ENCODE results near the gene STH. TPM values are rescaled to one million over a fixed set of nuclear protein-coding genes. Genes with fewer than 3 reads are reported as not detected.

STH gene
- polyA plus RNA-seq, 3 donors from 2014 or later = not detected

DNA sequence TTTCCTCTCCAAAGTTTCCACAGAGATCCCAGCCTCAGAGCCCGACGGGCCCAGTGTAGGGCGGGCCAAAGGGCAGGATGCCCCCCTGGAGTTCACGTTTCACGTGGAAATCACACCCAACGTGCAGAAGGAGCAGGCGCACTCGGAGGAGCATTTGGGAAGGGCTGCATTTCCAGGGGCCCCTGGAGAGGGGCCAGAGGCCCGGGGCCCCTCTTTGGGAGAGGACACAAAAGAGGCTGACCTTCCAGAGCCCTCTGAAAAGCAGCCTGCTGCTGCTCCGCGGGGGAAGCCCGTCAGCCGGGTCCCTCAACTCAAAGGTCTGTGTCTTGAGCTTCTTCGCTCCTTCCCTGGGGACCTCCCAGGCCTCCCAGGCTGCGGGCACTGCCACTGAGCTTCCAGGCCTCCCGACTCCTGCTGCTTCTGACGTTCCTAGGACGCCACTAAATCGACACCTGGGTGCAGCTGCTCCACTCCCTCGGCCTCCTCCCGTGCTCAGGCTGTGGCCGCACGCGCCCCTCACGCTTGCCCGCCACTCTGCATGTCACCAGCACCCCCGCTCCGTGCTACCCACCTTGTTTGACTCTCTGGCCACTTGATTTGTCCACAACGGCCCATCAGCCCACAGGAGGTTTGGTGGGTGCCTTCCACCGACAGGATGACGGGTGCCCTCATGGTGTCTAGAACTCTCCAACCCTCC is 15.3 kb upstream of the STH start:
- Mint-ChIP-seq H3K9me3 (no peaks in the 10 kb centered on the region), H3K4me3 (no peak overlapping the region), H3K4me1 (no peaks in the 10 kb centered on the region), H3K27me3 (ENCODE audit: low read depth in 3 of 3) (peaks cover 0 to 2% (median 0%) of the 10 kb centered on the region in 3 donors), H3K27ac (no peak overlapping the region), H3K36me3 (no peaks in the 10 kb centered on the region)
- no peak for DNase-seq

- Mint-ChIP-seq H3K27me3 (ENCODE audit: low read depth in 3 of 3) (peaks cover 0 to 2% (median 0%) of the 10 kb centered on the region in 3 donors), H3K27ac (no peak overlapping the region)
- DNase-seq = no peak
These were observed 14.7 kb upstream of the STH start for GRCh38 chr17:45984368-45984767.

GRCh38 chr17:45985447-45985846 is 13.6 kb upstream of the STH start:
- no peak overlapping the region for H3K4me3 Mint-ChIP-seq
- H3K4me1 Mint-ChIP-seq = no peaks in the 10 kb centered on the region
- H3K27me3 Mint-ChIP-seq (ENCODE audit: low read depth in 3 of 3) = peaks cover 0 to 2% (median 2%) of the 10 kb centered on the region in 3 donors
- DNase-seq = no peak
- no peaks in the 10 kb centered on the region for H3K9me3 Mint-ChIP-seq
- no peak overlapping the region for H3K27ac Mint-ChIP-seq
- no peaks in the 10 kb centered on the region for H3K36me3 Mint-ChIP-seq

More at GRCh38 chr17:45984368-45984767, 14.7 kb upstream of the STH start:
- no peaks in the 10 kb centered on the region for H3K4me1 Mint-ChIP-seq
- no peaks in the 10 kb centered on the region for H3K9me3 Mint-ChIP-seq
- no peaks in the 10 kb centered on the region for H3K36me3 Mint-ChIP-seq
- H3K4me3 Mint-ChIP-seq = no peak overlapping the region

DNA sequence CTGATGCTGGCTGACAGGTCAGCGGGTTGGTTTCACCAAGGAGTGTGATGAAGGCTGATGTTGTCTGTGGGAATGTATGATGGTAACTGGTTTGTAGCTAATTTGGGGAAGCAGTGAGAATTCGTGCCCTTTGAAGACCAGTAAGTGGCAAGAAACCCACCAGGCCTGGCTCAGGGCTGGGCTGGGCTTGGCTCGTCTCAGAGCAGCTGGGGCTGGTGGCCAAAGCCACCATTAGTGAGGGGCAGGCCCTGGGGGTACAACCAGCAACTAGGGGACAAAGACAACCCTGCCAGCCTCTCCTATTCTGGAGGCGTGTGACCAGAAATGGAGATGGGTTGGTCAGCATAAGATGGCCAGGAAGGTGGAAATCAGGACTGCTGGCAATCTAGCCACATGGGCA is 13.0 kb upstream of the STH start:
- H3K36me3 Mint-ChIP-seq = no peaks in the 10 kb centered on the region
- no peak overlapping the region for H3K4me3 Mint-ChIP-seq
- DNase-seq = no peak
- no peaks in the 10 kb centered on the region for H3K9me3 Mint-ChIP-seq
- peaks cover 0 to 4% (median under 1%) of the 10 kb centered on the region in 3 donors for H3K27me3 Mint-ChIP-seq (ENCODE audit: low read depth in 3 of 3)
- H3K4me1 Mint-ChIP-seq = no peaks in the 10 kb centered on the region
- no peak overlapping the region for H3K27ac Mint-ChIP-seq

DNA sequence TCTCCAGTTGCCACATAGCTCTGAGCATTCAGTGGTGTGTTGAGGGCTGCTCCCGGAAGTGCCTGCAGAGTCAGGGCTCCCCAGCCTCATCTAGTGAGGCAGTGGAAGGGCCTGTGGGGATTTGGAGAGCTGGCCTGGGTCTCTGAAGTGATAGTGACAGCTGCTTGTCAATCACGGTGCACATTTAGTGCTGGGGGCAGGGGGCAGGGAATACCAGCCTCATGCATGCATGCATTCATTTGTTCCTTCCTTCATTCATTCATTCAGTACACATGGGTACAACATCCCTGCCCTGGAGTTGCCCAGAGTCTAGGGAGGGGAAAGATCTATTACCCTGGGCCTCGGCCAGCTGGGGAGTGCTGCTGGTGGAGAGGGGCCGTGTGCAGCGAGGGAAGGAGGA is 11.3 kb upstream of the STH start:
- no peaks in the 10 kb centered on the region for H3K4me1 Mint-ChIP-seq
- no peaks in the 10 kb centered on the region for H3K36me3 Mint-ChIP-seq
- H3K9me3 Mint-ChIP-seq = no peaks in the 10 kb centered on the region
- peaks cover 0 to 6% (median 0%) of the 10 kb centered on the region in 3 donors for H3K27me3 Mint-ChIP-seq (ENCODE audit: low read depth in 3 of 3)
- no peak overlapping the region for H3K4me3 Mint-ChIP-seq
- DNase-seq = no peak
- H3K27ac Mint-ChIP-seq = no peak overlapping the region

DNA sequence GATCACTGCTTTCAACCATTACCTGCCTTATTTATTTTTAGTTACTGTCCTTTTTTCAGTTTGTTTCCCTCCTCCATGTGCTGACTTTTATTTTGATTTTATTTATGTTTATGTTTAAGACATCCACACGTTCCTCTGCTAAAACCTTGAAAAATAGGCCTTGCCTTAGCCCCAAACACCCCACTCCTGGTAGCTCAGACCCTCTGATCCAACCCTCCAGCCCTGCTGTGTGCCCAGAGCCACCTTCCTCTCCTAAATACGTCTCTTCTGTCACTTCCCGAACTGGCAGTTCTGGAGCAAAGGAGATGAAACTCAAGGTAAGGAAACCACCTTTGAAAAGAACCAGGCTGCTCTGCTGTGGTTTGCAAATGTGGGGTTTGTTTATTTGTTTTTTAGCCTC is 9.3 kb upstream of the STH start:
- Mint-ChIP-seq H3K4me3 (no peak overlapping the region), H3K27ac (no peak overlapping the region), H3K9me3 (no peaks in the 10 kb centered on the region), H3K36me3 (no peaks in the 10 kb centered on the region), H3K4me1 (no peaks in the 10 kb centered on the region), H3K27me3 (ENCODE audit: low read depth in 3 of 3) (peaks cover 0 to 6% (median 0%) of the 10 kb centered on the region in 3 donors)
- no peak for DNase-seq

DNA sequence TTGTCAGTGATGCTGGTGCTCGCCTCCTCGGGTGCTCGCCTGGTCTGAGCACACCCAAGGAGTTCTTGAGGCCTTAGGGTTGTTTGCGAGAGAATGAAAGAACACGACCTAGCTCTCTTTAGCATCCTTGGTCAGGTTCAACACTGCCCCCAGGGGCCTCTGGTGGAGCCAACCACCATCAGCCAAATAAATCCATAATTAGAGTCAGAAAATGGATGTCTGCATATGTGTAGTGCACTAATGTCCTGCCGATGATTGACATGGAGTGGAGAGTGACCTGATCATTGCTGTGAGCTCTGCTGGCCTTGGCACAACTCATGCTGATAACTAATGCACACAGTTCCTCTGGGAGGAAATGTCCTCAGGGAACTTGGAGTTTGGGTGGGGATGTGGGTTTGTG is 8.2 kb upstream of the STH start:
- peaks cover 0 to 6% (median 0%) of the 10 kb centered on the region in 3 donors for H3K27me3 Mint-ChIP-seq (ENCODE audit: low read depth in 3 of 3)
- no peak for DNase-seq
- H3K9me3 Mint-ChIP-seq = no peaks in the 10 kb centered on the region
- no peaks in the 10 kb centered on the region for H3K36me3 Mint-ChIP-seq
- no peak overlapping the region for H3K4me3 Mint-ChIP-seq
- no peak overlapping the region for H3K27ac Mint-ChIP-seq
- no peaks in the 10 kb centered on the region for H3K4me1 Mint-ChIP-seq

DNA sequence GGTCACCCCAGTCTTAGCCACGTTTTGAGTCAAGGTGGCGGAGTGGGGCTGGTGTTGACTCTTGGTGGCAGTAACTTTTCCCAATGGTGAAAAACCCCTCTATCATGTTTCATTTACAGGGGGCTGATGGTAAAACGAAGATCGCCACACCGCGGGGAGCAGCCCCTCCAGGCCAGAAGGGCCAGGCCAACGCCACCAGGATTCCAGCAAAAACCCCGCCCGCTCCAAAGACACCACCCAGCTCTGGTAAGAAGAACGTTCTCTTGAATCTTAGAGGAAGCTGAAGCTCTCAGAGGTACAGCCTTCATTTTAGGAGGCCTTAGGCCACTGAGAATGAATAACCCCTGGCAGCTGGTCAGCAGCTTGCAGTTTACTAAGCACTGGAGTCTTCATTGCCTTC is 7.7 kb upstream of the STH start:
- no peak for DNase-seq
- H3K9me3 Mint-ChIP-seq = no peaks in the 10 kb centered on the region
- no peaks in the 10 kb centered on the region for H3K4me1 Mint-ChIP-seq
- no peak overlapping the region for H3K27ac Mint-ChIP-seq
- H3K4me3 Mint-ChIP-seq = no peak overlapping the region
- H3K36me3 Mint-ChIP-seq = no peaks in the 10 kb centered on the region
- H3K27me3 Mint-ChIP-seq (ENCODE audit: low read depth in 3 of 3) = peaks cover 0 to 6% (median 0%) of the 10 kb centered on the region in 3 donors

- no peak overlapping the region for H3K4me3 Mint-ChIP-seq
- no peaks in the 10 kb centered on the region for H3K36me3 Mint-ChIP-seq
- no peak for DNase-seq
- no peak overlapping the region for H3K27ac Mint-ChIP-seq
- H3K4me1 Mint-ChIP-seq = no peaks in the 10 kb centered on the region
- no peaks in the 10 kb centered on the region for H3K9me3 Mint-ChIP-seq
- peaks cover 0 to 6% (median 0%) of the 10 kb centered on the region in 3 donors for H3K27me3 Mint-ChIP-seq (ENCODE audit: low read depth in 3 of 3)
These were observed 6.9 kb upstream of the STH start for GRCh38 chr17:45992175-45992574.

DNA sequence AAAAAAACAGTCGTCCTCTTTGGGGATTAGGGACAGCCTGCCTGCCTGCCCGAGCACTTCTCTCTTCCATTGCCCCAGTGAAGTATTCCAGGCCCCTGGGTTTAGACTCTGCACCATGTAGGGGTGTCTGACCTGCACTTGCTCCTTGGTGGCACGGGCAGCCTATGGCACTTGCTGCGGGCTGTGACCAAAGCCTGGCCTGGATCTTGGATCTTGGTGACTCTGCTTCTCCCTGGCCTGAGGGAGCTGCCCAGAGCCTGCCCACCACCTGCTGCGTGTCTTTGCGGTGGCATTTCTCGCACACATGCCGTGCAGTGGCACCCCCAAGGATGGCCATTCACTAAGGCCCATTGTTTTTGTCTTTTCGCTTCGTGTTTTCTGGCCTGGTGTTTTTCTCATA is 6.1 kb upstream of the STH start:
- no peaks in the 10 kb centered on the region for H3K4me1 Mint-ChIP-seq
- H3K4me3 Mint-ChIP-seq = no peak overlapping the region
- peaks cover 0 to 6% (median 0%) of the 10 kb centered on the region in 3 donors for H3K27me3 Mint-ChIP-seq (ENCODE audit: low read depth in 3 of 3)
- no peak overlapping the region for H3K27ac Mint-ChIP-seq
- no peaks in the 10 kb centered on the region for H3K9me3 Mint-ChIP-seq
- H3K36me3 Mint-ChIP-seq = no peaks in the 10 kb centered on the region
- no peak for DNase-seq

DNA sequence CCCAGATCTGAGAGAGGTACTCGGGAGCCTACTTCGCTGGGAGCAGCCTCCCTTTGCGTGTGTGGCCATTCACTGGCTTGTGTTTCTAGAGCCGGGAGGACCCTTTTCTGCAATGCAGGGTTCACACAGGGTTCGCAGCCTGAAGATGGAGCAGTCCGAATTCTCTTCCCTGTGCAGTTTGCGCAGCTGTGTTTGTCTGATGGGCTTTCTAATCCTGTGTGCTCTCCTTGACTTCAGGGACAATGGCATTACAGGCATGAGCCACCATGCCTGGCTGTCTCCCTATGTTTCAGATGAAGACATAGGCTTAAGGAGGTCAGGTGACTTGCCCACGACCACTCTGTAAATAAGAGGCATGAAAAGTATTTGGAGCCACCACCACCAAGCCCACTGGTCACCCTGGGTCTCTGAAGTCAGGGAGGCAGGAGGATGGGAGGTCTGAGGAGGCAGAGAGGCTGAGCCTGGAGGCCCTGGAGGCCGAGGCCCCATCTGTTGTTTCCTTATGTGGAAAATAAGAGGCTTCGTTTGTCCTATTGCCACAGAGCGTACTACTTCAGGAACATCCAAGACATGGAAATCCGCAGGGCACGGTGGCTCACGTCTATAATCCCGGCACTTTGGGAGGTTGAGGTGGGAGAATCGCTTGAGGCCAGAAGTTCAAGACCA is 5.0 kb upstream of the STH start:
- Mint-ChIP-seq H3K27ac (peak overlapping the region in 1 of 6 donors; percentile 18), H3K27me3 (ENCODE audit: low read depth in 3 of 3) (peaks cover 0 to 6% (median 0%) of the 10 kb centered on the region in 3 donors), H3K36me3 (no peaks in the 10 kb centered on the region), H3K9me3 (no peaks in the 10 kb centered on the region), H3K4me3 (no peak overlapping the region), H3K4me1 (no peaks in the 10 kb centered on the region)
- no peak for DNase-seq

- Mint-ChIP-seq H3K9me3 (no peaks in the 10 kb centered on the region), H3K27me3 (ENCODE audit: low read depth in 3 of 3) (peaks cover 0 to 6% (median 0%) of the 10 kb centered on the region in 3 donors), H3K27ac (no peak overlapping the region)
These were observed 4.1 kb upstream of the STH start for GRCh38 chr17:45994987-45995386.

DNA sequence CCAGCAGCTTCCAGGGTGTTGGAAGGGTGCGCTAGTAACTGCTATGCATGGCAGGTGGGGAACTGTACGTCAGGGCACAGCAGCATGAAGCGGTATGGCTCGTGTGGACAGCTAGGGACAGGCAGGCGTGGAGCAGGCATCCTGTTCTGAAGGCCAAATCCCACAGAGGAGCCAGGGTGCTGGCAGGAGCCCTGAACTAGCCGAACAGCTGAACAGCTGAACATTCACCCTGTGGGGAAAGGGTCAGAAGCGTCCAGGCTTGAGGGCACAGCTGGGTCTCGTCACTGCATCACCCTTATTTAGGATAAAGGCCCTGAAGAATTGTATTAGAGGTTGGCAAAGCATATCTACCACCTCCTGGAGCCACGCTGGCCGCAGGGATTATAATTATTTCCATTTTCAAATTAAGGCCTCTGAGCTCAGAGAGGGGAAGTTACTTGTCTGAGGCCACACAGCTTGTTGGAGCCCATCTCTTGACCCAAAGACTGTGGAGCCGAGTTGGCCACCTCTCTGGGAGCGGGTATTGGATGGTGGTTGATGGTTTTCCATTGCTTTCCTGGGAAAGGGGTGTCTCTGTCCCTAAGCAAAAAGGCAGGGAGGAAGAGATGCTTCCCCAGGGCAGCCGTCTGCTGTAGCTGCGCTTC is 3.3 kb upstream of the STH start:
- H3K4me1 Mint-ChIP-seq = no peaks in the 10 kb centered on the region
- H3K27me3 Mint-ChIP-seq (ENCODE audit: low read depth in 3 of 3) = peaks cover 0 to 2% (median 0%) of the 10 kb centered on the region in 3 donors
- H3K27ac Mint-ChIP-seq = no peak overlapping the region
- H3K9me3 Mint-ChIP-seq = no peaks in the 10 kb centered on the region
- no peak for DNase-seq
- no peak overlapping the region for H3K4me3 Mint-ChIP-seq
- H3K36me3 Mint-ChIP-seq = no peaks in the 10 kb centered on the region

More at GRCh38 chr17:45994987-45995386, 4.1 kb upstream of the STH start:
- no peaks in the 10 kb centered on the region for H3K36me3 Mint-ChIP-seq
- H3K4me1 Mint-ChIP-seq = no peaks in the 10 kb centered on the region
- H3K4me3 Mint-ChIP-seq = no peak overlapping the region
- DNase-seq = no peak

DNA sequence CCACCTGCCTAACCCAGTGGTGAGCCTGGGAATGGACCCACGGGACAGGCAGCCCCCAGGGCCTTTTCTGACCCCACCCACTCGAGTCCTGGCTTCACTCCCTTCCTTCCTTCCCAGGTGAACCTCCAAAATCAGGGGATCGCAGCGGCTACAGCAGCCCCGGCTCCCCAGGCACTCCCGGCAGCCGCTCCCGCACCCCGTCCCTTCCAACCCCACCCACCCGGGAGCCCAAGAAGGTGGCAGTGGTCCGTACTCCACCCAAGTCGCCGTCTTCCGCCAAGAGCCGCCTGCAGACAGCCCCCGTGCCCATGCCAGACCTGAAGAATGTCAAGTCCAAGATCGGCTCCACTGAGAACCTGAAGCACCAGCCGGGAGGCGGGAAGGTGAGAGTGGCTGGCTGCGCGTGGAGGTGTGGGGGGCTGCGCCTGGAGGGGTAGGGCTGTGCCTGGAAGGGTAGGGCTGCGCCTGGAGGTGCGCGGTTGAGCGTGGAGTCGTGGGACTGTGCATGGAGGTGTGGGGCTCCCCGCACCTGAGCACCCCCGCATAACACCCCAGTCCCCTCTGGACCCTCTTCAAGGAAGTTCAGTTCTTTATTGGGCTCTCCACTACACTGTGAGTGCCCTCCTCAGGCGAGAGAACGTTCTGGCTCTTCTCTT is 2.6 kb upstream of the STH start:
- Mint-ChIP-seq H3K27ac (no peak overlapping the region), H3K9me3 (no peaks in the 10 kb centered on the region), H3K4me3 (no peak overlapping the region), H3K4me1 (no peaks in the 10 kb centered on the region), H3K27me3 (ENCODE audit: low read depth in 3 of 3) (peaks cover 0 to 2% (median 0%) of the 10 kb centered on the region in 3 donors), H3K36me3 (no peaks in the 10 kb centered on the region)
- DNase-seq = no peak

Data from immature natural killer cell (primary cell).